PC-9 (cell line): Measurements from ENCODE around the gene OSBPL7. TPM values are rescaled to one million over a fixed set of nuclear protein-coding genes. Genes with fewer than 3 reads are reported as not detected.

Source experiments
- BruUV-seq: library from RNA; stranded (reverse); fragments of 400-500 nt; replicated peaks from 2 replicates; lab custom pipeline; 2021; lab: Mats Ljungman, UMichigan
- CTCF ChIA-PET: fragments of 300-600 bp; sonication (Branson Sonifier 250); formaldehyde crosslinking; loops from one replicate; lab custom pipeline; 2022; ENCODE audit warnings: antibody characterized with exemption; lab: Charles Lee
- POLR2A ChIA-PET: fragments of 300-600 bp; sonication (Branson Sonifier 250); formaldehyde crosslinking; loops from one replicate; lab custom pipeline; 2022; ENCODE audit warnings: antibody characterized with exemption; ENCODE audit not compliant: unreplicated experiment; lab: Charles Lee
- DNase-seq, 2 experiments: peaks; one replicate each; pipeline versions ENCODE4 v3.0.0 to v3.0.0-alpha.2; 2015 to 2022; ENCODE audit warnings: mixed read lengths in 1 of 2
- H2AFZ ChIP-seq: fragments of 200-600 bp; sonication (generic); 2 replicates; pipeline ENCODE4 v1.8.1; 2017; ENCODE audit warnings: antibody characterized with exemption
- H3F3A ChIP-seq: fragments of 200-600 bp; sonication (generic); 2 replicates; pipeline ENCODE4 v1.8.1; 2017; ENCODE audit warnings: antibody characterized with exemption, mild to moderate bottlenecking, low read depth; ENCODE audit not compliant: insufficient read depth
- H3K27ac ChIP-seq: fragments of 200-600 bp; sonication (generic); 2 replicates; pipeline ENCODE4 v1.6.1; 2016; ENCODE audit warnings: mixed run types
- H3K27me3 ChIP-seq: fragments of 200-600 bp; sonication (generic); 2 replicates; pipeline ENCODE4 v1.6.1; 2016; ENCODE audit warnings: low read depth, mixed run types; ENCODE audit not compliant: insufficient read depth
- H3K36me3 ChIP-seq: fragments of 200-600 bp; sonication (generic); 2 replicates; pipeline ENCODE4 v1.6.1; 2016; ENCODE audit warnings: low read depth, mixed run types
- H3K4me1 ChIP-seq: fragments of 200-600 bp; sonication (generic); replicated peaks from 2 replicates; pipeline ENCODE4 v1.6.1; 2016; ENCODE audit warnings: mixed run types; ENCODE audit not compliant: insufficient read depth
- H3K4me2 ChIP-seq: fragments of 200-600 bp; sonication (generic); 2 replicates; pipeline ENCODE4 v1.6.1; 2017; ENCODE audit warnings: mixed run types
- H3K4me3 ChIP-seq: fragments of 200-600 bp; sonication (generic); 2 replicates; pipeline ENCODE4 v1.6.1; 2016; ENCODE audit warnings: mixed run types
- H3K79me2 ChIP-seq: fragments of 200-600 bp; sonication (generic); 2 replicates; pipeline ENCODE4 v1.6.1; 2017; ENCODE audit warnings: low read depth, mixed run types
- H3K9me2 ChIP-seq: fragments of 200-600 bp; sonication (generic); 2 replicates; pipeline ENCODE4 v1.8.1; 2017; ENCODE audit warnings: mild to moderate bottlenecking; ENCODE audit not compliant: insufficient read depth
- H3K9me3 ChIP-seq: fragments of 200-600 bp; sonication (generic); 2 replicates; pipeline ENCODE4 v1.8.1; 2016; ENCODE audit warnings: low read depth; ENCODE audit not compliant: insufficient read depth
- H4K20me1 ChIP-seq: fragments of 200-600 bp; sonication (generic); 2 replicates; pipeline ENCODE4 v1.8.1; 2017; ENCODE audit not compliant: insufficient read depth
- EZH2 ChIP-seq: fragments of 200-600 bp; sonication (generic); IDR thresholded peaks from 2 replicates; pipeline ENCODE4 v1.8.0; 2017; ENCODE audit warnings: antibody characterized with exemption, low read depth
- intact Hi-C: fragments of 100-400 bp; cut with micrococcal nuclease; formaldehyde crosslinking; loops from one replicate; pipeline ENCODE4 v1.10.0; 2022; ENCODE audit not compliant: unreplicated experiment
- total RNA-seq: library from RNA; stranded (reverse); gene quantifications from 2 replicates; pipeline ENCODE4 v1.2.3, GENCODE V29; 2021
- TF ChIP-seq, protein P1 (sequence below): fragments of 200-600 bp; sonication (generic); conservative IDR thresholded peaks from 2 replicates; pipeline ENCODE4 v1.6.1; 2017; ENCODE audit warnings: mixed run types, antibody characterized with exemption, mild to moderate bottlenecking, moderate library complexity

The OSBPL7 gene
- total RNA-seq, 1 experiment from 2014 or later, result 32.2 TPM

DNA sequence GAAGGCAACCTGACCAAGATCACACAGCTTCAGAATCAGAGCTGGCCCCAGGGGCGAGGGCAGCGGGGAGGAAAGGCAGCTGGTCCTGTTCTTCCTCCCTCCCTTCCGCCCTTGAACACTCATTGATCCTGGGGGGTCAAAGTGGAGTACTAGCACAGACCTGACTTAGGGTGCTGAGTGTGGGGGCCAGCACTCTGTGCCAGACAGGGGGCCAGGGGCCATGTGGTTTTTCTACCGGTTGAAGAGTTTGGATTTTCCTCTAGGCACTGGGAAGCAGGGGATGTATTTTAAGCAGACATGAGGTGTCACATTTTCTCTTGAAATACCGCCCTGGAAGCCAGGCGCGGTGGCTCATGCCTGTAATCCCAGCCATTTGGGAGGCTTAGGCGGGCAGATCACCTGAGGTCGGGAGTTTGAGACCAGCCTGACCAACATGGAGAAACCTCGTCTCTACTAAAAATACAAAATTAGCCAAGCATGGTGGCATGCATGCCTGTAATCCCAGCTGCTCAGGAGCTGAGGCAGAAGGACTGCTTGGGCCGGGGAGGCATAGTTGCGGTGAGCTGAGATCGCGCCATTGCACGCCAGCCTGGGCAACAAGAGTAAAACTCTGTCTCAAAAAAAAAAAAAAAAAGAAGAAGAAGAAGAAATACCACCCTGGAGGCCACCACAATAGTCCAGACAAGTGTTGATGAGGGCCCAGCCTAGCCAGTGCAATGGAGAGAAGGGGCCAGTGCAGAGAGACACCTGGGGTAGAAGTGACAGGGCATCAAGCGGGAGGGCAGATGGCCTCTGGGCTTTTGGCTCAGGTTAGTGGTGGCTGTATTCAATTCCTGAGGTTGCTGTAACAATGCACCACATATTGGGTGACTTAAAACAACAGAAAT, 15.3 kb downstream of the OSBPL7 start:
- no TSS peak for BruUV-seq
- TF ChIP-seq, protein P1, sequence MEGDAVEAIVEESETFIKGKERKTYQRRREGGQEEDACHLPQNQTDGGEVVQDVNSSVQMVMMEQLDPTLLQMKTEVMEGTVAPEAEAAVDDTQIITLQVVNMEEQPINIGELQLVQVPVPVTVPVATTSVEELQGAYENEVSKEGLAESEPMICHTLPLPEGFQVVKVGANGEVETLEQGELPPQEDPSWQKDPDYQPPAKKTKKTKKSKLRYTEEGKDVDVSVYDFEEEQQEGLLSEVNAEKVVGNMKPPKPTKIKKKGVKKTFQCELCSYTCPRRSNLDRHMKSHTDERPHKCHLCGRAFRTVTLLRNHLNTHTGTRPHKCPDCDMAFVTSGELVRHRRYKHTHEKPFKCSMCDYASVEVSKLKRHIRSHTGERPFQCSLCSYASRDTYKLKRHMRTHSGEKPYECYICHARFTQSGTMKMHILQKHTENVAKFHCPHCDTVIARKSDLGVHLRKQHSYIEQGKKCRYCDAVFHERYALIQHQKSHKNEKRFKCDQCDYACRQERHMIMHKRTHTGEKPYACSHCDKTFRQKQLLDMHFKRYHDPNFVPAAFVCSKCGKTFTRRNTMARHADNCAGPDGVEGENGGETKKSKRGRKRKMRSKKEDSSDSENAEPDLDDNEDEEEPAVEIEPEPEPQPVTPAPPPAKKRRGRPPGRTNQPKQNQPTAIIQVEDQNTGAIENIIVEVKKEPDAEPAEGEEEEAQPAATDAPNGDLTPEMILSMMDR, result no peak
- TF ChIP-seq EZH2, result no peak
- Histone ChIP-seq H3F3A (peaks cover 37% of the 10 kb centered on the region), H4K20me1 (no peaks in the 10 kb centered on the region), H3K4me2 (no peak overlapping the region), H2AFZ (no peak overlapping the region), H3K27ac (no peak overlapping the region), H3K36me3 (peaks cover 24% of the 10 kb centered on the region), H3K79me2 (no peaks in the 10 kb centered on the region), H3K4me1 (peaks cover 28% of the 10 kb centered on the region), H3K27me3 (no peaks in the 10 kb centered on the region), H3K9me3 (no peaks in the 10 kb centered on the region), H3K4me3 (no peak overlapping the region), H3K9me2 (no peaks in the 10 kb centered on the region)
- intact Hi-C loops, result no loop called here
- DNase-seq, result no peak
- CTCF ChIA-PET, result no interaction called here
- POLR2A ChIA-PET, result no interaction called here

DNA sequence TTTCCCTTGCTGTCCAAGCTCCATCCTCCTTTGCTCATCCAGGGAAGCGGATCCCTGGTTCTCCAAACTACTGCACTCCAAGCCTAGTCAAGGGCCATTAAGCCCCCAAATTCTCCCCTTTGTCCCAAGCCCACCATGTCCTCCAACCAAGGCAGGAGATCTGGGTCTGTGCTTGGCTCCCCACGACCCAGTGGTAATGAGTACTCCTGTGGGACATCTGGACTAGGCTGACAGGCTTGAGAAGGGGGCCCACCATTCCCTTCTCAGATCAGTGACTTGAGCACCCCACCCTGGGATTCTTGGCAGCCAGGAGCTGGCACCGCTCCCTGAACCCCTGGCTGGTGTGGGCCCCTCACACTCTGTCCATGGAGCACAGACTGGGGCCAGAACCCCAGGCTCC, 17.1 kb downstream of the OSBPL7 start:
- no peak overlapping the region for H3K27ac ChIP-seq
- H3K4me1 ChIP-seq, result peaks cover 11% of the 10 kb centered on the region
- no peaks in the 10 kb centered on the region for H3K27me3 ChIP-seq
- H3K4me2 ChIP-seq, result no peak overlapping the region
- H3K9me3 ChIP-seq, result no peaks in the 10 kb centered on the region
- POLR2A ChIA-PET, result no interaction called here
- no peak for TF ChIP-seq EZH2
- H3K79me2 ChIP-seq, result no peaks in the 10 kb centered on the region
- no peaks in the 10 kb centered on the region for H4K20me1 ChIP-seq
- CTCF ChIA-PET, result no interaction called here
- no peak overlapping the region for H2AFZ ChIP-seq
- no peak for DNase-seq
- H3K36me3 ChIP-seq, result peaks cover 22% of the 10 kb centered on the region
- no TSS peak for BruUV-seq
- H3K9me2 ChIP-seq, result no peaks in the 10 kb centered on the region
- intact Hi-C loops, result loop anchor here (5.0 kb wide), 1 partner anchor 862 kb away; no protein-coding TSS in a partner anchor
- H3F3A ChIP-seq, result peaks cover 22% of the 10 kb centered on the region
- H3K4me3 ChIP-seq, result no peak overlapping the region

DNA sequence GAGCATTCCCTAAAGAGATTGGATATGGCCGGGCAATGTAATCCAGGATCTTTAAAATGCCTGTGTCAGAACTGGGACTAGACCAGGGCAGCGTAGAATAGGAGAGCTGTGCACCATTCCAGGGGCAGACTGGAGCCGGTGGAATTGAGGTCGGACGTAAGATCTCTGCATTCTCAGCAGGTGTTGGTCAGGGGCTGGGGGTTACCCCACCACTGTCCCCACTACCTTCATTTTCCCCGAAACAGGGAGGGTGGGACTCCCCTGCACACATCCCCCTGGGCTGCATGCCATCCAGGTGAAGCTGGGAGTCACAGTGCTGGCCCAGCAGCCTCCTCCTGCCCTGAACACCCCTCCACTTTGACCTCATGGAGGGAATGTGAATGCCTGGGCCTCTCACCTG, 17.8 kb downstream of the OSBPL7 start:
- BruUV-seq, result TSS peak; percentile 17

More for the DNA sequence above, 17.8 kb downstream of the OSBPL7 start:
- Histone ChIP-seq H3K9me3 (no peaks in the 10 kb centered on the region), H4K20me1 (no peaks in the 10 kb centered on the region), H3K9me2 (no peaks in the 10 kb centered on the region), H3K4me2 (no peak overlapping the region), H3K79me2 (no peaks in the 10 kb centered on the region), H3K4me1 (peaks cover 4% of the 10 kb centered on the region), H3K27ac (no peak overlapping the region), H3K4me3 (no peak overlapping the region), H3F3A (peaks cover 15% of the 10 kb centered on the region), H2AFZ (no peak overlapping the region), H3K27me3 (no peaks in the 10 kb centered on the region), H3K36me3 (peaks cover 16% of the 10 kb centered on the region)
- no peak for DNase-seq
- CTCF ChIA-PET, result no interaction called here
- intact Hi-C loops, result loop anchor here (5.0 kb wide), 1 partner anchor 861 kb away; no protein-coding TSS in a partner anchor
- POLR2A ChIA-PET, result no interaction called here
- TF ChIP-seq, protein P1, result no peak
- no peak for TF ChIP-seq EZH2
